AG09309 (cell line): ENCODE data around the gene LGI4.

ENCODE experiments used
- DNase-seq: peaks from one replicate; pipeline ENCODE4 v3.0.0-alpha.2; 2010; ENCODE audit warnings: low read depth
- H3K4me3 ChIP-seq: 2 replicates; pipeline ENCODE4 v1.5.1; 2011; ENCODE audit warnings: mild to moderate bottlenecking, low read depth, low read length, moderate library complexity; ENCODE audit not compliant: control insufficient read depth
- CTCF ChIP-seq: IDR thresholded peaks from 2 replicates; pipeline ENCODE4 v1.5.1; 2011; ENCODE audit warnings: mild to moderate bottlenecking, low read depth, low read length, inconsistent platforms; ENCODE audit not compliant: insufficient read depth, control insufficient read depth; ENCODE audit errors: missing control alignments

Gene LGI4

DNA sequence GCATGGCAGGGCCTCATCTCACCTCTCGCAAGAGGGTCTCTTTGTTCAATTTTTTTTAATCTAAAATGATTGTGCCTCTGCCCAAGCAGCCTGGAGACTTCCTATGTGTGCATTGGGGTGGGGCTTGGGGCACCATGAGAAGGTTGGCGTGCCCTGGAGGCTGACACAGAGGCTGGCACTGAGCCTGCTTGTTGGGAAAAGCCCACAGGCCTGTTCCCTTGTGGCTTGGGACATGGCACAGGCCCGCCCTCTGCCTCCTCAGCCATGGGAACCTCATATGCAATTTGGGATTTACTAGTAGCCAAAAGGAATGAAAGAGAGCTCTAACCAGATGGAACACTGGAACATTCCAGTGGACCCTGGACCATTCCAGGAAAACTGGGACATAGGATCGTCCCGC is 11.3 kb downstream of the LGI4 start:
- TF ChIP-seq CTCF: no peak
- peak overlapping the region; percentile 72 for H3K4me3 ChIP-seq
- no peak for DNase-seq

DNA sequence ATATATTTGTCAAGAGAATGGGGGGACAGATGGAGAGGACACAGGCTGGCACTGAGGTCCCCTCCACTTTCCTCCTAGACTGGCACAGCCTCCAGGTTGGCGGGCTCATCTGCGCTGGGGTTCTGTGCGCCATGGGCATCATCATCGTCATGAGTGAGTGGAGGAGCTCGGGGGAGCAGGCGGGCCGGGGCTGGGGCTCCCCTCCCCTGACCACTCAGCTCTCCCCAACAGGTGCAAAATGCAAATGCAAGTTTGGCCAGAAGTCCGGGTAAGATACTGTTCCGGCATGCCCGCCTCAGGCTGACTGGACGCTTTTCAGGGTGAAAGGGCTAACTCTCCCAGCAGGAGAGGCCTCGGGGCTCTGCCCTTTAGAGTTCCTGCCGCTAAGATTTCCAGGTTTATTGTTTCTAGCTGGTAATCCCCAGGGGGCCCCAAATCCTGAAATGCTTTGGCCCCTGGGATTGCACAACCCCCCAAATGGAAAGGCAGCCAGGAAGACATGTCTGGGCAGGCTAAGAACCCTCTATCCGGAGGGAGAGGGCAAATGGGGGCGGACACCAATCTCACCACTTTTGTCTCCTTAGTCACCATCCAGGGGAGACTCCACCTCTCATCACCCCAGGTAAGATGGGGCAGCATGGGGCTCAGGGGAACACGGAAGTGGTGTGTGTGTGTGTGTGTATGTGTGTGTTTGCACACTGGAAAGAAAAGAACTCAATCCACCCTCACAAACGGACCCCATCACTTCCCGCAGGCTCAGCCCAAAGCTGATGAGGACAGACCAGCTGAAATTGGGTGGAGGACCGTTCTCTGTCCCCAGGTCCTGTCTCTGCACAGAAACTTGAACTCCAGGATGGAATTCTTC is 11.9 kb downstream of the LGI4 start:
- DNase-seq: no peak
- no peak for TF ChIP-seq CTCF

GRCh38 chr19:35120898-35121297 is 14.0 kb downstream of the LGI4 start:
- TF ChIP-seq CTCF: no peak
- no peak for DNase-seq
- no peak overlapping the region for H3K4me3 ChIP-seq

More for the DNA sequence above, 11.9 kb downstream of the LGI4 start:
- no peak overlapping the region for H3K4me3 ChIP-seq

DNA sequence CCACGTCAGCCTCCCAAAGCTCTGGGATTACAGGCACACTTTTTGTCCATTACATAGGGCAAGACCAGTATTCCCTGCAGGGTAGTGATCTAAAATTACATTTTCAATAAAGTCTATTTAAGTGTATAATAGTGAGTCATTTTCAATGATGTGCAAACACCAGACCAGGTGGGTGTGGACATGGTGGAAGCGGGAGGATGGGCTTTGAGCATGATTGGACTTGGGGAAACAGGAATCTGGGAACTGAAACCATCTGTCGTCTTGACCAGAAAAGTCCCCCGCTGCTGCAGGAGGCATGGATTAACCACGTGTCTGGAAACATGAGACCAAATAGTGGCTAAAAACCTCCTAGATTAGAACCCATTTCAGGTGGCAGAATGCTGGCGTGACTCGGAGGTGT is 14.4 kb downstream of the LGI4 start:
- DNase-seq: peak; percentile 92
- TF ChIP-seq CTCF: no peak
- no peak overlapping the region for H3K4me3 ChIP-seq

DNA sequence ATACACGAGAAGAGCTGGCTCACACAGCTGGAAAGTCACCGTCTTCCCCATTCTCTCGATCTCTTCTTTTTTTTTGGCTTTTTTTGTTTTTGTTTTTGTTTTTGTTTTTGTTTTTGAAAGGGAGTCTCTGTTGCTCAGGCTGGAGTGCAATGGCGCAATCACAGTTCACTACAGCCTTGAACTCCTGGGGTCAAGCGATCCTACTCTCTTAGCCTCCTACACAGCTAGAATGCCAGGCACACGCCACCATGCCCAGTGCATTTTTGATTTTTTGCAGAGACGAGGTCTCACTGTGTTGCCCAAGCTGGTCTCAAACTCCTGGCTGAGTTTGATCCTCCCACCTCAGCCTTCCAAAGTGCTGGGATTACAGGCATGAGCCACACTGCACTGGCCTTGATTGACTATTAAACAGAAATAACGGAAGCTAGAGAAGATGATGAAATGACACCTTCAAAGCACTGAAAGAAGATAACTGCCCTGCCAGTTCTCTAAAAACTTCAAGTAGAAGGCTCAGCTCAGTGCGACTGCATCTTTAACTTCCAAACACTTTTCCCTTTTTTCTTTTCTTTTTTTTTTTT is 15.2 kb downstream of the LGI4 start:
- no peak for TF ChIP-seq CTCF

DNA sequence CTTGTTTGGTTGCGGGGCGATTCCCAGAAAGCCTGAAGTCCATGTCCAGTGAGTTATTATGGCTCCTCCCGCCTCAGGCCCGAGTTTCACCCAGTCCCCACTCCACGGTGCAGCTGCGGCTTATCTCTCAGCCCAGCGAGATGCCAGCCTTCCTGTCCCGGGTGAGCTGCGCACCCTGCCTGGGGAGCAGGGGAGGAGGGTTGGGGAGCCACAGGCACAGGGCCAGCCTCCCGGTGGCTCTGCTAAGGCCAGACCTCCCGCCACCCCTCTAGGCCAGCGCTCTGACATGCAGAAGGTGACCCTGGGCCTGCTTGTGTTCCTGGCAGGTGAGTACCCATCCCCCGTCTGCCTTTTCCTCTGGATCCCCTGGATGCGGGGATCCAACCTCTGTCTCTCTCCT is 15.8 kb downstream of the LGI4 start:
- no peak for TF ChIP-seq CTCF
- no peak overlapping the region for H3K4me3 ChIP-seq
- no peak for DNase-seq

More for the DNA sequence above, 15.2 kb downstream of the LGI4 start:
- no peak overlapping the region for H3K4me3 ChIP-seq
- DNase-seq: no peak
